K562 (cell line): Measurements from ENCODE around the gene UQCC2. TPM values are rescaled to one million over a fixed set of nuclear protein-coding genes. Genes with fewer than 3 reads are reported as not detected.
A peak's percentile ranks its signal among the peaks of the same experiment; 100 is the strongest.

Source experiments
- ATF4 ChIP-seq: fragments of 450-650 bp; formaldehyde crosslinking; IDR thresholded peaks from 2 replicates; pipeline ENCODE4 v1.4.0; 2022; ENCODE audit warnings: mild to moderate bottlenecking, moderate library complexity
- HDAC3 ChIP-seq: fragments of 450-650 bp; IDR thresholded peaks from 2 replicates; pipeline ENCODE4 v1.6.1; 2018; ENCODE audit warnings: borderline replicate concordance, mild to moderate bottlenecking, moderate library complexity; ENCODE audit not compliant: partially characterized antibody
- MAZ ChIP-seq, 2 experiments: fragments of 450-650 bp in 1 of 2; sonication (generic) in 1 of 2; formaldehyde crosslinking; IDR thresholded peaks in 1 of 2; conservative IDR thresholded peaks in 1 of 2; 2 replicates each; pipeline versions ENCODE4 v1.4.0 to v1.5.0; 2020; ENCODE audit warnings: mild to moderate bottlenecking in 1 of 2, missing genetic modification reagents in 1 of 2
- RB1 ChIP-seq: fragments of 450-650 bp; IDR thresholded peaks from 2 replicates; pipeline ENCODE4 v1.6.1; 2017; ENCODE audit warnings: low read depth, mild to moderate bottlenecking
- RFX5 ChIP-seq: IDR thresholded peaks from 2 replicates; pipeline ENCODE4 v1.6.1; 2011; ENCODE audit warnings: low read depth, mild to moderate bottlenecking, improper control_type of control experiment, low read length
- SAFB2 ChIP-seq: fragments of 200-400 bp; formaldehyde crosslinking; IDR thresholded peaks from 2 replicates; pipeline ENCODE4 v1.6.1; 2018; ENCODE audit warnings: borderline replicate concordance, low read length, low read depth, moderate library complexity; ENCODE audit not compliant: severe bottlenecking
- ZBTB40 ChIP-seq, 2 experiments: fragments of 450-650 bp in 1 of 2; sonication (generic) in 1 of 2; formaldehyde crosslinking in 1 of 2; IDR thresholded peaks; 2 replicates each; pipeline versions ENCODE4 v1.7.1 to v1.9.0; 2016 to 2022; ENCODE audit warnings: inconsistent platforms in 1 of 2, mild to moderate bottlenecking in 1 of 2, missing genetic modification reagents in 1 of 2
- ZNF436 ChIP-seq: fragments of 250-450, 450-650 bp; sonication (Bioruptor Pico); formaldehyde crosslinking; IDR thresholded peaks from 2 replicates; pipeline ENCODE4 v1.7.0; 2020; ENCODE audit warnings: mild to moderate bottlenecking
- ZNF830 ChIP-seq: fragments of 250-450 bp; sonication (Bioruptor Pico); IDR thresholded peaks from 2 replicates; pipeline ENCODE4 v1.5.0; 2021; ENCODE audit warnings: mild to moderate bottlenecking
- polyA plus RNA-seq, 8 experiments: library from polyadenylated mRNA; depleted of rRNA in 4 of 8; stranded (reverse) in 5 of 8; unstranded in 3 of 8; fragments of >200 nt; fragmentation: Nextera tagmentation in 2 of 8; fragmentation: Illumina TruSeq in 1 of 8; extraction: Ambion mirVana in 2 of 8; extraction: Trizol in 1 of 8; gene quantifications; 2 replicates each; pipeline versions ENCODE4 v1.2.1 to v1.2.3, GENCODE V29; 2011 to 2014; ENCODE audit warnings: inconsistent platforms in 1 of 8, missing spikeins in 1 of 8
- total RNA-seq, 7 experiments: library from RNA; depleted of rRNA in 6 of 7; stranded (reverse); fragments of >200 nt in 6 of 7; fragmentation: Illumina TruSeq in 2 of 7; extraction: Trizol in 2 of 7; gene quantifications; 2 replicates each; pipeline versions ENCODE4 v1.2.1 to v1.2.3, GENCODE V29; 2011 to 2021; ENCODE audit warnings: low replicate concordance in 1 of 7
- TF ChIP-seq, protein P1 (sequence below): fragments of 250-450 bp; sonication (Bioruptor Pico); IDR thresholded peaks from 2 replicates; pipeline ENCODE4 v1.8.0; 2021; ENCODE audit warnings: moderate library complexity, mild to moderate bottlenecking, inconsistent platforms
- TF ChIP-seq, protein P2 (sequence below): fragments of 200-800 bp; sonication (Bioruptor generic); IDR thresholded peaks from 2 replicates; pipeline ENCODE4 v1.6.1; 2017; ENCODE audit warnings: missing genetic modification characterization, missing compliant biosample characterization

Gene UQCC2
- total and polyA plus RNA-seq, 9 of the 15 experiments (the other 6 are each of a cell fraction or from before 2014, with no cell fraction given): 58.5 to 927 (median 158) TPM

DNA sequence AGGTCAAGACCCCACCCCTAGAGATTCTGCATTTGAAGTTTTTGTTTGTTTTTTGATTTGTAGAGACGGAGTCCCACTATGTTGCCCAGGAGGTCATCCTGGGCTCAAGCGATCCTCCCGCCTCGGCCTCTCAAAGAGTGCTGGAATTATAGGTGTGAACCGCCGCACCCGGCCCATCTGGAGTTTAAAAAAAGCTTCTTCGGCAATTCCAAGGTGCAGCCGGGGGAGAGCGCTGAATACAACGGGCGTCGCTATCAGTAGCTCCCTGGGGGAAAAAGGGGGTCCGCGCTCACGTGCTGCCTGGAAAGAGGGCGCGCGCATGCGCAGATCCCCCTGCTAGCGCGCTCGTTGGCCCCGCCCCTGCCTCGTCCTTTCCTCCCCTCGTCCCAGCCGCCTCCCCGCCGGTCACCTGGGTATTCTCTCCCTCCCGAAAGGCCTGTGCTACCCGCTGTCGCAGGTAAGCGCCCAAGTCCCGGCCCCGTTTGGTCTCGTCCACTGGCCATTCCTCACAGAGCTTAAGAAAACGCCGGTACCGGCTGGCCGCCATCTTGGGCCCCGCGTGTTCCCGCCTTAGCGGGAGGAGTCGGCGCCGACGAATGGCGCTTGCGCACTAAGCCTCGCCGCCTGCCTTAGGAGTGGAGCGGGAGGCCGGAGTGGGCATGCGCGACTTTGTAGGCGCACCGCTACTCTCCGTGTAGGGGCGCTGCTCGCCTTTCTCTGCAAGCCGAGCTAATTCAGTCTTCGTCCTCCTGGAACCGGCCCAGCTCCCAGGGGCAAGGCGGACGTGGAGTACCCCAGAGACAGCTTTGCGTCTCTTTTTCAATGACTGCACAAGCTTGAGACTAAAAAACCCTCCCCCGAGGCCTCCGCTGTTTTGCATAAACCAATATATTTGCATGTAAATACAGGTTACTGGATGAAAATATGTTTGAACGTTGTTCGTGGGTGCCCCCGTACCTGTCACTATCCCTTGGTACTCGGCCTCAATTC, at the start of gene UQCC2 (continued):
- TF ChIP-seq, protein P1, sequence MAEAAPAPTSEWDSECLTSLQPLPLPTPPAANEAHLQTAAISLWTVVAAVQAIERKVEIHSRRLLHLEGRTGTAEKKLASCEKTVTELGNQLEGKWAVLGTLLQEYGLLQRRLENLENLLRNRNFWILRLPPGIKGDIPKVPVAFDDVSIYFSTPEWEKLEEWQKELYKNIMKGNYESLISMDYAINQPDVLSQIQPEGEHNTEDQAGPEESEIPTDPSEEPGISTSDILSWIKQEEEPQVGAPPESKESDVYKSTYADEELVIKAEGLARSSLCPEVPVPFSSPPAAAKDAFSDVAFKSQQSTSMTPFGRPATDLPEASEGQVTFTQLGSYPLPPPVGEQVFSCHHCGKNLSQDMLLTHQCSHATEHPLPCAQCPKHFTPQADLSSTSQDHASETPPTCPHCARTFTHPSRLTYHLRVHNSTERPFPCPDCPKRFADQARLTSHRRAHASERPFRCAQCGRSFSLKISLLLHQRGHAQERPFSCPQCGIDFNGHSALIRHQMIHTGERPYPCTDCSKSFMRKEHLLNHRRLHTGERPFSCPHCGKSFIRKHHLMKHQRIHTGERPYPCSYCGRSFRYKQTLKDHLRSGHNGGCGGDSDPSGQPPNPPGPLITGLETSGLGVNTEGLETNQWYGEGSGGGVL (CRISPR knock-in tag): no peak
- no peak for TF ChIP-seq RFX5
- TF ChIP-seq RB1: peak; percentile 99
- no peak for TF ChIP-seq ATF4 (CRISPR knock-in tag)
- peak; percentile 29; the same call in 1 of the 2 replicates for TF ChIP-seq ZBTB40 (IDR thresholded peaks at IDR 0.05)
- TF ChIP-seq ZBTB40 (CRISPR knock-in tag; IDR thresholded peaks at IDR 0.05): no peak
- 0 out of 2 replicates have a peak, but pooled peaks have one; percentile 87 for TF ChIP-seq ZNF830 (CRISPR knock-in tag)
- TF ChIP-seq MAZ (CRISPR knock-in tag; conservative IDR thresholded peaks at IDR 0.05 in 1 of 2, IDR thresholded peaks at IDR 0.05 in 1 of 2): peak; percentile 86 to 94
- no peak for TF ChIP-seq SAFB2
- TF ChIP-seq HDAC3: no peak
- TF ChIP-seq ZNF436 (CRISPR knock-in tag): no peak
- TF ChIP-seq, protein P2, sequence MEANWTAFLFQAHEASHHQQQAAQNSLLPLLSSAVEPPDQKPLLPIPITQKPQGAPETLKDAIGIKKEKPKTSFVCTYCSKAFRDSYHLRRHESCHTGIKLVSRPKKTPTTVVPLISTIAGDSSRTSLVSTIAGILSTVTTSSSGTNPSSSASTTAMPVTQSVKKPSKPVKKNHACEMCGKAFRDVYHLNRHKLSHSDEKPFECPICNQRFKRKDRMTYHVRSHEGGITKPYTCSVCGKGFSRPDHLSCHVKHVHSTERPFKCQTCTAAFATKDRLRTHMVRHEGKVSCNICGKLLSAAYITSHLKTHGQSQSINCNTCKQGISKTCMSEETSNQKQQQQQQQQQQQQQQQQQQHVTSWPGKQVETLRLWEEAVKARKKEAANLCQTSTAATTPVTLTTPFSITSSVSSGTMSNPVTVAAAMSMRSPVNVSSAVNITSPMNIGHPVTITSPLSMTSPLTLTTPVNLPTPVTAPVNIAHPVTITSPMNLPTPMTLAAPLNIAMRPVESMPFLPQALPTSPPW: peak; percentile 55
